ENCODE results near the gene FADS1.

DNA sequence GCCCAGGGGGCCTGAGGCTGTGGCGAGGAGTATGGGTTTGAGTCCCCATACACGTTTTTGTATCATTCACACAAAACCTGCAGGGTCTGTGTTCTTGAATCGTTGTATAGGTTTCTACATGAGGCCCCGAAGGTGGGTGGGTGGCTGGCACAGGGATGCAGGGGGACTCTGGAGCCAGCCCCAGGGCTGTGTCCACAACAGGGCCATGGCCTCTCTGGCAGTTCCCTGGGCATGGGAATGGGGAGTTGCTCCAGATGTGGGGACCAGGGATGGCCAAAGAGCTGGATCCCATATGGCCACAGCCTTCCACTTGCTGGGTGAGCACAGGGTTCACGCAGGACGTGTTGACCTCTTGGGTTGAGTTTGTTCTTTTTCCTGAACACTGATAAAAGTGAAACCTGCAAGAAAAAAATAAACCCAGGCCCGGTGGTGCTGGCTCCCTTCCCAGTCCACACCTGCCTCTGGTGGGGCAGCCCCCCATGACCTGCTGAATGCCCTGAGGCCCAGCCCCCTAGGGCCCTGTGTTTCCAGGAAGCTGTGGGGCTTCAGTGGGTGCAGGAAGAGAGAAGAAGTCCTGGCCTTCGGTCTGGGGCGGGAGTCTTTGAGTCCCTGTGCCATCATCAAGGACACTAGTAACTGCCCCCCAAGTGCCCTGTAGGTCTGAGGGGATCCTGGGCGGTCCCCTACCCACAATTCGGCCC, 48.3 kb downstream of the FADS1 start:
- TF ChIP-seq CTCF (IDR thresholded peaks at IDR 0.05) = no peak
- TF ChIP-seq OVOL2 (CRISPR knock-in tag; IDR thresholded peaks at IDR 0.05; ENCODE audit: borderline replicate concordance) = no peak
- TF ChIP-seq JUN (CRISPR knock-in tag; IDR thresholded peaks at IDR 0.05) = no peak
- no peak for TF ChIP-seq CREB1 (CRISPR knock-in tag; IDR thresholded peaks at IDR 0.05)
- TF ChIP-seq ATF3 (CRISPR knock-in tag; conservative IDR thresholded peaks at IDR 0.05) = no peak
- no peak for TF ChIP-seq FOXK1 (CRISPR knock-in tag; IDR thresholded peaks at IDR 0.05)
- TF ChIP-seq NR2C2 (CRISPR knock-in tag; IDR thresholded peaks at IDR 0.05) = no peak
